Left renal pelvis (tissue), 4 donors: ENCODE data around the gene PDLIM4. TPM values are rescaled to one million over a fixed set of nuclear protein-coding genes. Genes with fewer than 3 reads are reported as not detected.

ENCODE experiments used
- DNase-seq, 4 donors: peaks; one replicate each; pipeline ENCODE4 v3.0.0-alpha.2; 2013; ENCODE audit warnings: low read depth in 4 of 4, low spot score in 3 of 4
- polyA plus RNA-seq, 4 donors: library from polyadenylated mRNA; unstranded; fragments of 120-200 nt; gene quantifications; one replicate each; pipeline ENCODE4 v1.2.1, GENCODE V29; 2013; ENCODE audit not compliant: insufficient read length in 4 of 4

The PDLIM4 gene
- polyA plus RNA-seq, 4 donors = 14.5 to 36.4 (median 17.4) TPM

DNA sequence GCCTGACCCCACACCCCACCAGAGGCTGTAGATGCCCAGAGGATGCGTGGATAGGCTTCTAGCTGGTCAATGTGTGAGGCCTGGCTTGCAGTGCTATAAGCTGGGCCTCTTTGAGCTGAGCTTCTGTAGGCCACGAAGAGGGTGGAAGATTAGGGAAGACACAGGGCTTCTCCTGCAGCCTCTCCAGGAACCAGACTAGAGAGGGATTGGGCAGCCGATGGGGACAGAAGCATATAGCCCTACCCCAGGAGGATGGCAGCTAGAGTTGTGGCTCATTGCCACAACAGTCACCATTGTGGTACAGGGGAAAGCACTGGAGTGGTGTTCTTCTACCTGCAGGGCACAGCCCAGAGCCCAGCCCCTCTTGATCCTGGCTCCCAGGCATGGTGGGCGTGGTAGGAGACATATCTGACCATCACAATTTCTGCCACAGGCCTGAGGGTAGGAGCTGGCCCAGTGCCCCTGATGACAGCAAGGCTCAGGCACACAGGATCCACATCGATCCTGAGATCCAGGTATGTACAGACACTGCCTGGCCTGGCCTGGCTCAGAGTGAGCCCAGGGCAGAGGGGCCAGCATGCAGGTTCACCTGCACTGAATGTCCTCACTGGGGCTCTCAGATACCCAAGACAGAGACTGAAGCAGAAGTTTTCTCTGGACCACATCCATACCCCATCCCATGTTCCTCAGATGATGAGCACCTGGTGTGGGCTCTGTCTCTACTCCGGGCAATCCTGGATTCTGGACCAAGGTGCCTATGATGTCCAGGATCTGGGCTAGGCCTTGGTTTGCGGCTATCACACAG is 8.7 kb downstream of the PDLIM4 start:
- no peak for DNase-seq

GRCh38 chr5:132266836-132267160 is 9.3 kb downstream of the PDLIM4 start:
- no peak for DNase-seq

DNA sequence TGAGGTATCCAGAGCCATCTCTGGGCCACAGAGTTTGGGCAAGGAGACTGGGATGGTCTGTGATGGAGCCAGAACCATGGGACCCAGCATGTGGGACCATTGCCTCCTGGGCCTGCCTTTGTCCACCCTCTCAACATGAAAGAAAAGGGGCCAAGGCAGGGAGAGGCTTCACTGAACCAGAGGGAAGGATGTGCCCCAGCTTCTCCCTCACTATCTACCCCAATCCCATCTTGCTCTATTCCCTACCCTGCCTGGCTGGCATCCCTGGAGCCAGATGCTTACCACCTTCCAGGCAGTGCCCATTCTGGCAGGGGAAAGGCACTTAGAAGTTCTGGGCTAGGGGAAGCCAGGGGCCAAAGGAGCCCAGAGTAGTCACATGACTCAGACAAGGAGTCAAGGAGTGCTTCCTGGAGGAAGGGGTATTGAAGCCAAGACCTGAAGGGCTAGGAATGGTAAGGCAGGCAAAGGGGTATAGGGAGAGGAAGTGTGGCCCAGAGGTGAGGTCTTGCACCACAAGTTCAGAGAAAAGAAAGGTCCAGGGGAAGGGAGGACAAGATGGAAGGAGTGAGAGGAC is 9.8 kb downstream of the PDLIM4 start:
- no peak for DNase-seq

- DNase-seq = no peak
Observed at GRCh38 chr5:132267931-132268768, 10.7 kb downstream of the PDLIM4 start.

GRCh38 chr5:132268769-132269551 is 11.5 kb downstream of the PDLIM4 start:
- DNase-seq = no peak

- no peak for DNase-seq
Observed at GRCh38 chr5:132269635-132270334, 12.3 kb downstream of the PDLIM4 start.

- no peak for DNase-seq
Observed at GRCh38 chr5:132270335-132270665, 12.8 kb downstream of the PDLIM4 start.

- no peak for DNase-seq
Observed at GRCh38 chr5:132270706-132271105, 13.2 kb downstream of the PDLIM4 start.

GRCh38 chr5:132271251-132272246 is 14.1 kb downstream of the PDLIM4 start:
- DNase-seq = no peak

GRCh38 chr5:132272311-132273210 is 15.1 kb downstream of the PDLIM4 start:
- DNase-seq = no peak

DNA sequence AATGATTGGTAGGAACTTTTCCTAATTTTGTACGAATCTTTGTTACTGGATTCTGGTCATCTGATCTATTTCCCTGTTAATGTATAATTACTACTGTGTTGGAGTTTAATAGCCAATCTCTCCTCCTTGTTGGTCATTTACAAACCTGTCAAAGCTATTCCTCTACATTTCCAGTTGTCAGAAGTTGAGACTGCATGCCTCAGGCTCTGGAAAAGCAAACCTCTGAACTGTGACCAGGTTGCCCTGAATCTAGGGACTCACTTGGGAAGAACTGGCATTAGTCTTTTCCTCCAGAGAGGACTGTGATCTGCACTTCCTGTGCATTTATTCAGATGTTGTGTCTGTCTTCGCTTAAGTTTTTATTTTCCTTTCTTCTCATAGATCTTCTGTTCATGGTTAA is 16.1 kb downstream of the PDLIM4 start:
- DNase-seq = no peak

- DNase-seq = no peak
Observed at GRCh38 chr5:132274050-132274792, 16.7 kb downstream of the PDLIM4 start.

GRCh38 chr5:132275367-132276220 is 18.1 kb downstream of the PDLIM4 start:
- no peak for DNase-seq

DNA sequence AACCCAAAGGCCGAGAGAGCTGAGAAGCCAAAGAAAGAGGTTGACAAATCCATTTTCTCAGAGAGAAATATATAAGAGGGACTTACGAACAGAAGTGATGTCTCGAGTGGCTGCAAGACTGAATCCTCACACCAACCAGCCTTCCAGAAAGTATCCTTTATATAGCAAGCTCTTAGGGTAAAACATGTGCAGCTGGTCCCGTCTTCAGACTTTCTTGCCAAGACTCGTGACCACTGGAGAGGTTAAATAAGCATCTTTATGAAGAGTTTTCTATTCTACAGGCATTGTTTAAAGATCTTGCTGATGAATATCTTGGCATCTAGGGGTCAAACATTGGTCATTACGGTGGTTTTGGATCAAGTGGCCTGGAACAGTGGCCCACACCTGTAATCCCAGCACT is 19.8 kb downstream of the PDLIM4 start:
- no peak for DNase-seq

DNA sequence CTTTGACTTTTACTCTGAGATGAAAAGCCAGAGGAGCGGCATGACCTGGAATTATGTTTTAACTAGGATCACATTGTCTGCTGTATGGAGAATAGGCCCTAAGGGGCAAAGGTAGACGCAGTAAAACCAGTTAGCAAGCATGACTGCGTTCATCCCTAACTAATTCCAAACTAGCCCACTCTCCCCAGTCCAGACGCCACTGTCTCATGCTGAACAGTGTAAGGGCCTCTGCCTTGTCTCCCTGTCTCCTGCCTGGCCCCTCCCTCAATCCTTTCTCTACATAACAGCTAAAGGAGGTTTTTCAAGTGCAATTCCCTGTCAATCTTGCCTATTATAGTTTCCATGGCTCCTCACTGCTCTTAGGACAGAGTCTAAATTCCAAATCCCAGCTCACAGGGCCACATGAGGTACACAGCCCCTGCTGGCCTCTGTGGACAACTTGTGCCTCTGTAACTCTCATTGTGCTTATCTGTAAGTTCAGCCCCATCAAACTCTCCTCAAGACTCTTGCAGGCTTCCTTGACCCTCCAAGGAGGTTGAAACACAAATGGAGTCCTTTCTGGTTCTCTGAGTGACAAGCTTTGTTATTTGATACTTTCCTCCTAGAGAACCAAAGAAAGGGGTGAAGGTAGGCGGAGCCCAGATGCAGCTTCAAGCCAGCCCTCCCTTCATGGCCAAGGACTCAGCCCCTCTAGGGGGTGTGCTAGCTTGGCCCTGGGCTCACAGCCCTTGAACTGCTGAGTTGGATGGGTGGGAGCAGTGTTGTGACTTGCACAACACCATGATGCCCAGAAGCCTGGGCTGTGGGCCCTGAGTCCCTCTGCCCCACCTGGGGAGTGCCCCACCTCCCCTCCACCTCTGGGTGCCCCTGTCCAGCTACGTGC is 20.7 kb downstream of the PDLIM4 start:
- no peak for DNase-seq

DNA sequence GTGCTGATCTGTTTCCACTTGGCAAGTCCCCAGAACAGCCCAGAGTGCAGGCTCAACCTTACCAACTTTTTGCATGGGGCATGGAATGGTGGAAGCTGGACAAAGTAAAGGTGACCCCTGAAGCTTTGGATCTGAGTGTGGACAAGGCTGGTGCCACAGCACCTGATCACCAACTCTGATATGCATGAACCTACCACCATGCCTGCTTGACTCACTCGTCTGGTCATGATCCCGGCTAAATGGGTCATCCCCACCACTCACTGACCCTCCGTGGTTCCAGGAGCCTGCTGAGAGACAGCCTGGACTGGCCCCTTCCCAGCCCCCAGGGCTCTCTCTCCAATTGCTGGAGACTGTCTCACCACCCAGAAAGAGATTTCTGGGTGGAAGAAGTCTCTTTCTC is 22.3 kb downstream of the PDLIM4 start:
- DNase-seq = no peak
